CD4-positive, CD25-positive, alpha-beta regulatory T cell (primary cell): ENCODE data around the gene PNMA6A. TPM values are rescaled to one million over a fixed set of nuclear protein-coding genes. Genes with fewer than 3 reads are reported as not detected.
"Not testable (repeated sequence)": the region's sequence is repeated elsewhere in the genome, so short reads cannot be mapped to it uniquely, and the experiment has no call there.

Source experiments
- ATAC-seq, 2 donors: fragments of 150-1000 bp; cut with Tn5 transposase; one replicate each; pipeline ENCODE4 v1.10.0; 2021; ENCODE audit warnings: low read depth in 2 of 2, moderate number of reproducible peaks in 2 of 2, moderate library complexity in 1 of 2
- DNase-seq, 3 donors: peaks; one replicate each; pipeline versions ENCODE4 v3.0.0 to v3.0.0-alpha.2; 2012 to 2022; ENCODE audit warnings: mixed read lengths in 1 of 3
- H3K27ac ChIP-seq: one replicate; pipeline ENCODE4 v1.7.0; 2013; ENCODE audit warnings: mild to moderate bottlenecking, low read length; ENCODE audit not compliant: insufficient read depth, poor library complexity, severe bottlenecking
- H3K27me3 ChIP-seq: one replicate; pipeline ENCODE4 v1.7.0; 2013; ENCODE audit warnings: low read length; ENCODE audit not compliant: control insufficient read depth, insufficient read depth
- H3K36me3 ChIP-seq: one replicate; pipeline ENCODE4 v1.7.0; 2013; ENCODE audit warnings: mild to moderate bottlenecking, low read length, moderate library complexity; ENCODE audit not compliant: control insufficient read depth, insufficient read depth
- H3K4me1 ChIP-seq: 2 replicates; pipeline ENCODE4 v1.7.0; 2013; ENCODE audit warnings: mild to moderate bottlenecking, low read length; ENCODE audit not compliant: insufficient read depth, control insufficient read depth, poor library complexity, severe bottlenecking
- H3K4me3 ChIP-seq: one replicate; pipeline ENCODE4 v1.7.0; 2013; ENCODE audit warnings: low read depth, mild to moderate bottlenecking, low read length, moderate library complexity
- H3K9me3 ChIP-seq, 2 experiments: 1 replicate in 1 of 2; 2 replicates in 1 of 2; pipeline ENCODE4 v1.7.0; 2013; ENCODE audit warnings: low read length in 2 of 2, mild to moderate bottlenecking in 1 of 2, moderate library complexity in 1 of 2; ENCODE audit not compliant: control insufficient read depth in 2 of 2
- H3K27ac Mint-ChIP-seq, 3 donors: one replicate each; pipeline ENCODE4 v1.8.0; 2020 to 2022; ENCODE audit warnings: mild to moderate bottlenecking in 3 of 3, mixed read lengths in 3 of 3, moderate library complexity in 2 of 3
- H3K27me3 Mint-ChIP-seq: one replicate; pipeline ENCODE4 v1.8.0; 2022; ENCODE audit warnings: mild to moderate bottlenecking, mixed read lengths
- H3K36me3 Mint-ChIP-seq: one replicate; pipeline ENCODE4 v1.8.0; 2020; ENCODE audit warnings: mixed read lengths
- H3K4me1 Mint-ChIP-seq, 4 donors: one replicate each; pipeline ENCODE4 v1.8.0; 2020 to 2022; ENCODE audit warnings: mixed read lengths in 4 of 4, mild to moderate bottlenecking in 1 of 4
- H3K4me3 Mint-ChIP-seq, 4 donors: one replicate each; pipeline ENCODE4 v1.8.0; 2020 to 2022; ENCODE audit warnings: mild to moderate bottlenecking in 4 of 4, mixed read lengths in 4 of 4, moderate library complexity in 3 of 4
- H3K9me3 Mint-ChIP-seq, 7 donors: one replicate each; pipeline ENCODE4 v1.8.0; 2020 to 2022; ENCODE audit warnings: mixed read lengths in 7 of 7, mild to moderate bottlenecking in 3 of 7, moderate library complexity in 2 of 7
- polyA plus RNA-seq, 4 donors: library from polyadenylated mRNA; unstranded; fragments of 300-500 nt; fragmentation: Illumina TruSeq; gene quantifications; one replicate each; pipeline ENCODE4 v1.2.3, GENCODE V29; 2021
- total RNA-seq: library from RNA; stranded (reverse); gene quantifications from one replicate; pipeline ENCODE4 v1.2.3, GENCODE V29; 2022

Gene PNMA6A
- not detected for total RNA-seq
- under 1 TPM in 3 of 4 donors, not detected in 1; 0.11 to 0.14 (median 0.12) TPM for polyA plus RNA-seq

- not testable (repeated sequence) for H3K27me3 Mint-ChIP-seq, H3K4me3 Mint-ChIP-seq, H3K4me3 ChIP-seq, DNase-seq, H3K27ac ChIP-seq, H3K4me1 Mint-ChIP-seq, H3K4me1 ChIP-seq, H3K9me3 Mint-ChIP-seq, H3K36me3 Mint-ChIP-seq, H3K36me3 ChIP-seq, H3K27me3 ChIP-seq, H3K9me3 ChIP-seq, H3K27ac Mint-ChIP-seq
- ATAC-seq = peak; percentile 57 to 65
Measured at GRCh38 chrX:153071909-153072583, at the start of gene PNMA6A. Gene PNMA6A, plus strand, starts transcription at chrX:153072454. Its CDS starts 609 bp downstream, at chrX:153073063.

GRCh38 chrX:153026501-153026900 lies 45.8 kb upstream of the PNMA6A start:
- DNase-seq, H3K27ac ChIP-seq, ATAC-seq, H3K4me3 Mint-ChIP-seq, H3K9me3 ChIP-seq, H3K27me3 Mint-ChIP-seq, H3K4me1 Mint-ChIP-seq, H3K27ac Mint-ChIP-seq, H3K4me3 ChIP-seq, H3K4me1 ChIP-seq, H3K36me3 ChIP-seq, H3K9me3 Mint-ChIP-seq, H3K27me3 ChIP-seq, H3K36me3 Mint-ChIP-seq: not testable (repeated sequence)

- not testable (repeated sequence) for H3K4me1 ChIP-seq, ATAC-seq, H3K9me3 Mint-ChIP-seq, H3K9me3 ChIP-seq, H3K27ac ChIP-seq, H3K36me3 Mint-ChIP-seq, H3K27ac Mint-ChIP-seq, H3K4me3 Mint-ChIP-seq, H3K36me3 ChIP-seq, DNase-seq, H3K27me3 ChIP-seq, H3K4me3 ChIP-seq, H3K27me3 Mint-ChIP-seq
- peaks cover 0 to 14% (median 2%) of the 10 kb centered on the region in 4 donors for H3K4me1 Mint-ChIP-seq
Measured at GRCh38 chrX:153028487-153028886, 43.8 kb upstream of the PNMA6A start.

GRCh38 chrX:153029162-153029561 lies 43.1 kb upstream of the PNMA6A start:
- H3K9me3 Mint-ChIP-seq = no peaks in the 10 kb centered on the region
- no peaks in the 10 kb centered on the region for H3K36me3 Mint-ChIP-seq
- H3K4me3 ChIP-seq = no peak overlapping the region
- no peaks in the 10 kb centered on the region for H3K9me3 ChIP-seq
- peaks cover 8% of the 10 kb centered on the region for H3K27me3 Mint-ChIP-seq
- H3K4me1 Mint-ChIP-seq = peaks cover 0 to 15% (median 4%) of the 10 kb centered on the region in 4 donors
- peak overlapping the region in 1 of 3 donors; percentile 42 for H3K27ac Mint-ChIP-seq
- H3K27me3 ChIP-seq = no peaks in the 10 kb centered on the region
- ATAC-seq = no peak
- H3K36me3 ChIP-seq = no peaks in the 10 kb centered on the region
- no peaks in the 10 kb centered on the region for H3K4me1 ChIP-seq
- DNase-seq = no peak
- H3K27ac ChIP-seq = no peak overlapping the region
- peak overlapping the region in 1 of 4 donors; percentile 41 for H3K4me3 Mint-ChIP-seq

- Histone ChIP-seq H3K4me1 (no peaks in the 10 kb centered on the region), H3K27ac (no peak overlapping the region), H3K27me3 (no peaks in the 10 kb centered on the region), H3K4me3 (no peak overlapping the region), H3K36me3 (no peaks in the 10 kb centered on the region), H3K9me3 (no peaks in the 10 kb centered on the region)
- no peak overlapping the region for H3K4me3 Mint-ChIP-seq
- peaks cover 0 to 3% (median 0%) of the 10 kb centered on the region in 7 donors for H3K9me3 Mint-ChIP-seq
- DNase-seq = no peak
- no peaks in the 10 kb centered on the region for H3K36me3 Mint-ChIP-seq
- ATAC-seq = no peak
- H3K27me3 Mint-ChIP-seq = peaks cover 7% of the 10 kb centered on the region
- H3K27ac Mint-ChIP-seq = no peak overlapping the region
- peaks cover 0 to 15% (median 4%) of the 10 kb centered on the region in 4 donors for H3K4me1 Mint-ChIP-seq
Measured at GRCh38 chrX:153029875-153030274, 42.4 kb upstream of the PNMA6A start.

GRCh38 chrX:153030801-153031200 lies 41.5 kb upstream of the PNMA6A start:
- no peak for DNase-seq

GRCh38 chrX:153032397-153033118 lies 39.7 kb upstream of the PNMA6A start:
- H3K4me3 ChIP-seq = peak overlapping the region; percentile 51
- ATAC-seq = peak; percentile 72 to 85
- H3K4me1 Mint-ChIP-seq = peaks cover 0 to 15% (median 4%) of the 10 kb centered on the region in 4 donors

More at GRCh38 chrX:153030801-153031200, 41.5 kb upstream of the PNMA6A start:
- Mint-ChIP-seq H3K4me1 (peaks cover 0 to 15% (median 4%) of the 10 kb centered on the region in 4 donors), H3K36me3 (no peaks in the 10 kb centered on the region), H3K27ac (peak overlapping the region in 1 of 3 donors; percentile 51), H3K4me3 (no peak overlapping the region), H3K27me3 (no peaks in the 10 kb centered on the region), H3K9me3 (peaks cover 0 to 3% (median 0%) of the 10 kb centered on the region in 7 donors)
- Histone ChIP-seq H3K27me3 (no peaks in the 10 kb centered on the region), H3K4me3 (no peak overlapping the region), H3K36me3 (no peaks in the 10 kb centered on the region), H3K9me3 (no peaks in the 10 kb centered on the region), H3K27ac (no peak overlapping the region), H3K4me1 (no peaks in the 10 kb centered on the region)
- no peak for ATAC-seq

More at GRCh38 chrX:153032397-153033118, 39.7 kb upstream of the PNMA6A start:
- Mint-ChIP-seq H3K36me3 (peaks cover 4% of the 10 kb centered on the region), H3K4me3 (peak overlapping the region; percentile 85 to 91 (median 88)), H3K9me3 (peaks cover 0 to 3% (median 0%) of the 10 kb centered on the region in 7 donors), H3K27me3 (no peaks in the 10 kb centered on the region), H3K27ac (peak overlapping the region; percentile 81 to 98 (median 83))
- peak; percentile 33 to 60 (median 54) for DNase-seq
- H3K27ac ChIP-seq = peak overlapping the region; percentile 69
- H3K9me3 ChIP-seq = no peaks in the 10 kb centered on the region
- peaks cover under 1% of the 10 kb centered on the region for H3K36me3 ChIP-seq
- H3K27me3 ChIP-seq = no peaks in the 10 kb centered on the region
- H3K4me1 ChIP-seq = no peaks in the 10 kb centered on the region
